GM20431 (cell line): ENCODE data around the gene PTH1R.

Experiments used
- in situ Hi-C: fragments of 300-500 bp; cut with MseI, MboI; formaldehyde crosslinking; loops from one replicate; pipeline ENCODE4 v1.15.0; 2020; ENCODE audit warnings: low sequenced_read_pairs; ENCODE audit not compliant: unreplicated experiment

Gene PTH1R

DNA sequence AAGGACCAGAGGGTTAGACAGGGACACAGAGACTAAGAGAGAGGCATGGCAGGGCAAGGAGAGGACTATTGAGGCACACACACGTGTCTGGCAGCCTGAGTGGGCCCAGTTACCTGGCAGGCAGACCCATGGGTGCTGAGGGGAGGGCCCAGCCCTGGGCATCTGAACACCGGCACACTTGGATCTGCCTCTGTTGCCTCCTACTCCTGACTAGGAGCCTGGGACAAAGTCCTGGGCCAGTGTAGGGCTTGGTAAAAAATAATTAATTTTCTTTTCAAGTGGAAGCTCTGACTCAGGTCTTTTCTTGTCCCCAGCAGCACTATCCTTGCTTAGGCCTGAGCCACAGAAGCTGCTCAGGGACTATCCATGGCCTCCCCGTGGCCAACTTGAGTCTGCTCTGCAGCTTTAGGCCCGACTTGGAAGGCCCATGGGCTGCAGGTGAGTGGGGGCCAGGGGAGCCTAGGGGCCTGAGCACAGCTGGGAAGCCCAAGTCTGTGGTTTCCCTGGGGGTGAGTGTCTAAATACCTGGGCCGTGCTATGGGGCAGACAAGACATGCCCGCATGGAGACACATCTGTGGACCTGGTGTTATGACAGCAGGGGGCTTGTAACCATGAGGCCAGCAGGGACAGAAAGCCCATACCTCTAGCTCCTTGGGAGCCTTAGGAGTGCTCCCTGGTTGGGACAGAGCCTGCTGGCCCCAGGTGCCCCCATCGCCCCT is at the start of gene PTH1R:
TSS of gene PTH1R (plus strand) at position 316 of the 720 bp plus-strand sequence. CDS start 5,839 bp downstream, outside the sequence.
- in situ Hi-C loops: no loop called here

DNA sequence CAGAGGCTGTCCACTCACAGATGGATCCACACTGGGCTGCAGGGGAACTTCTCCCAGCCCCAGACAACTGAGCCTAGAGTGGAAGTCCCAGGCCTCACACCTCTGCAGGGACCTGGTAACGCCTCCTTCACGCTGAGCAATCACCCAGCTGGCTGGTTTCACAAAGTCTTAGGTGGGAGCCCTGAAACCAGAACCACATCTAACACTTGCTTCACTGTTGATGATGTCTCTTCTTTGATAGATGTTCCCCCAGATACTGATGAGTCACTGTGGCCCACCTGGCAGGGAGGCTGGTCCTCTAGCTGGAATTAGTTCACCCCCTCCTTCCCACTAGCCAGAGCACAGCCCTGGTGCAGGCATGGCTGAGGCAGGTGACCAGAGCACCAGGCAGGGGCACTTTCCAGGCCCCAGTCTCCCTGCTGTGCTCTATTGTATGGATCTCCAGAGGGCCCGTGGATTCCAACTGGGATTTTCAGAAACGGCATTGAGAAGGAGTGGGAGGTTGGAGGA is 47.8 kb upstream of the PTH1R start:
- in situ Hi-C loops: no loop called here

DNA sequence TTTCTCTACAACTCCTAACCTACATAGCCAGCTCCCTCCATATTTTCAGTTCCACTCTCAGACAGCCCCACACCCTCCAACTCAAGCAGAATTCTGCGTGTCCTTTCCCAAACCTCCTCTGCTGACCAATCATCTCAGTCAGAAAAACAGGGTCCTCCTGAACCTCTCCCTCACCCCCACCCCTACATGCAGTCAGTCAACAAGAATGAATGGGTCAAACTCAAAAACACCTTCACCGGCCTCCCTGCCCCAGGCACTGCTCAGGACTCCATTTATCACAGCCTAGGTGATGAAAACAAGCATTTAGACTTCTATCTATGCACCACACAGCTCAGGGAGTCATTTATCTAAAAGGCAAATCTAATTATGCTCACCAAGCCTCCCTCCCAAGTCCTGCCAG is 46.7 kb upstream of the PTH1R start:
- in situ Hi-C loops: no loop called here

DNA sequence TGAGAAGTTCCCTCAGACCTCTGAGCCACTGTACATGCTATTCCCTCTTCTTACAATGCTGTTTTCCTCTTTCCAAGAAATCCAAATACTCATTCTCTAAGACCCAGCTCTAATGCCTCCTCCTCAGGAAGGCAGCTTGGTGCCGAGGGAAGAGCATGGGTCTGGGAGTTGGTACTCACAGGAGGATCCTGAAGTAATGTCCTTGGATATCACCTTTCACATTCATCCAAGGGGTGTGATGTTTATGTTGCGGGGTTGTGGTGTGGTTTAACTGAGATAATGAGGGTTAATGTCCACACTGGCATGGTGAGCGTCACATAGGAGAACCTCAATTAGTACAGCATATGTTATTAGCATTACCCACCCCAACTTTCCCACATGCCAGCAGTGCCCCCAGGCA is 46.2 kb upstream of the PTH1R start:
- in situ Hi-C loops: no loop called here

DNA sequence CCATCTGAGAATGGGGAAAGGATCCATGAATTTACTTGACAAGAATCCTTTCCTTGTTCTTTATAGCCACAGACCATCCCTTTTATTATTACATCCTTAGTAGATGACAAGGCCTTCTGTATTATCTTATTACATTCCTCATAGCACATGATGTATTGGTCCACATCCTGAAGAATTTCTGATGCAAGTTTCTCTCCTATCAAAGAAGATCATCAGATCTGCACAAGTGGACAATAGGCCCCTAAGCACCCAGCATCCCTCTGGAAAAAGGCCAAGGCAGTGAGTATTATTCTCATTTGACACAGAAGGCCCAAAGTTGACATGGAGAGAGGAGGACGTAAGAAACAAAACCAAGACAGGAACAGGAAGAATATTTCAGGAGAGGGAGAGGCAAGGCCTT is 45.7 kb upstream of the PTH1R start:
- in situ Hi-C loops: no loop called here

DNA sequence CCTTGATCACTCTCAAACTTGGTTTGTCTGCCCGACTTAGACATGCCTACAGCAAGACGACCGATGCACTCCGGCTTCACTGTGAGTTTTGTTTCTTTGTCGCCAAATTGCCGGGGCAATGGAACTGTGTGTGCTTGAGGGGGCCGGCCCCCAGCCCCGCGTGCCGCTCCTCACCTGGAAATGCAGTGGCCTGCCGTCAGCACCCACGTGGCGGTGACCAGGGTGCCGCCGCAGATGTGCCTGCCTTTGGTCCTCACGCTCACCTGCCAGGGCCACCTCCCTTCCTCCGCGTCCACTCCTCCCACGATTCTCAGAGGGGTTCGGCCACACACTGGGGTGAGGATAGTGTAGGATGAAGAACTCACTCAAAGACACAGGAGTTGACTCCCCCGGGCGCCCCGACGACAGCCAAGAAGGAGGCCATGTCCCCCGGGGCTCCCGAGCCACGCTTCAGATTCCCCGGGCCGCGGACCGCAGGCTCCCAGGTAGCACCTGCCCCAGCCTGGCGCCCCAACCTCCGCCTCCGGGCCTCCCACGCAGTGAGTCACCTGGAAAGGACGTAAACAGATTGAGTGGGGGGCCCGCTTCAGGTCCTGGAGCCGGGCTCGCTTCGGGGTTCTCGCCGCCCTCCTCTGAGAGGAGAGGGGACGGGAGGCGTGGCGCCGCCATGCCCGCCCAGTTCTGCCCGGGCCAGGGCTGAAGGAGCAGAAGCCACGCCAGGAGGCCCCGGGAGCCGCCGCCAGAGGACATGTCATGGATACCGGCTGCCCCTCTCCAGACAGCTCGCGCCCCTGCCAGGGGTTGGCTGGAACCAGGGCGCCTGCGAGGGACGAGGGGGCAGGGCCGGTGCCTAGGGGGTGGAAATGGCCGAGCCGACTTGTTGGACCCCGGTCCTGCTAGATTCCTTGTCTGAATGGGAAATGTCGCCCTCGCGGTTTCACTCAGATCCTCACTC is 43.9 kb upstream of the PTH1R start:
- in situ Hi-C loops: no loop called here

DNA sequence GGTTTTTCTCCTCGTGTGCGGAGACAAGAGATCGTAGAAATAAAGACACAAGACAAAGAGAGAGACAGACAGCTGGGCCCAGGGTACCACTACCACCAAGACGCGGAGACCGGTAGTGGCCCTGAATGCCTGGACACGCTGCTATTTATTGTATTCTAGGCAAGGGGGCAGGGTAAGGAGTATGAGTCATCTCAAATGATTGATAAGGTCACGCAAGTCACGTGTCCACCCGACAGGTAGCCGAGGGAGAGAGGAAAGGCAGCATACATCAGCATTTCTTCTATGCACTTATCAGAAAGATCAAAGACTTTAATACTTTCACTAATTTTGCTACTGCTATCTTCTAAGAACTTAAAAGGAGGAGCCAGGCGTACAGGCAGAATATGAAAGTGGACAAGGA is 42.5 kb upstream of the PTH1R start:
- in situ Hi-C loops: no loop called here

DNA sequence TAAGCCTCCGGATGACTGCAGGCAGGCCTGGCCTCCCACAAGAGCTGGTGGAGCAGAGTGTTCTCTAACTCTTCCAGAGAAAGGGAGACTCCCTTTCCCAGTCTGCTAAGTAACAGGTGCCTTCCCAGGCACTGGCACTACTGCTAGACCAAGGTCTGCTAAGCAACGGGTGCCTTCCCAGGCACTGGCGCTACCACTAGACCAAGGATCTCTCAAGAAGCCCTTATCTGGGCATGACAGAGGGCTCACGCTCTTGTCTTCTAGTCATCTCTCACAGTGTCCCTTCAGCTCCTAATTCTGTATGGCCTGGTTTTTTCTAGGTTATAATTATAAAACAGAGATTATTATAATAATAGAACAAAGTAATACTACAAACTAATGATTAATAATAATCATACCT is 42.0 kb upstream of the PTH1R start:
- in situ Hi-C loops: no loop called here

DNA sequence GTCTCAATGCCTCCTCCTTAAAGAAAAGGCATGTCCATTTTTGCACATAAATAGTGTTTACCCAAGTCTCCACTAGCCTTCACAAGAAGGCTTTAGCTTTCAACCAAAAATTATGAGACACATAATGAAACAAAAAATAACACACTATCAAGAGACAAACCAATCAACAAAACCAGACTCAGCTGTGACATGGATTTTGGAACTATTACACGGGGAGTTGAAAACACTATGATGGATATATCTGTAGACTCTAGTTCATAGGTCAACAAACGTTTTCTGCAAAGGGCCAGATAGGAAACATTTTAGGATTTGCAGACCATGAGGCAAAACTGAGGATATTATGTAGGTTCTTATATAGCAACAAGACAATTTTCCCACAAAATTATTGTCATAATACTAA is 39.2 kb upstream of the PTH1R start:
- in situ Hi-C loops: no loop called here

DNA sequence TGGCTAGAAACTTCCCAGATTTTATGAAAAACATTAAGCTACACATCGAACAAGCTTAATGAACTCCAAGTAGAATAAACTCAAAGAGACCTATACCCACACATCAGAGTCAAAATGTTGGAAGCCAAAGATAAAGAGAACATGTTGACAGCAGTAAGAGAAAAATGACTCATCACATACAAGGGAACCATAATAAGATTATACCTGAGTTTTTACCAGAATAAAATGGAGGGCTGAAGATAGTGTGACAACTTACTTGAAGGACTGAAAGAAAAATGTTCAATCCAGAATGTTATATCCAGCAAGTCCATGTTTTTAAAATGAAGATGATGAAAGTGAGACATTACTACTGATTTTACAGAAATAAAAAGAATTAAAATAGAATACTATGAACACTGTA is 37.0 kb upstream of the PTH1R start:
- in situ Hi-C loops: no loop called here

DNA sequence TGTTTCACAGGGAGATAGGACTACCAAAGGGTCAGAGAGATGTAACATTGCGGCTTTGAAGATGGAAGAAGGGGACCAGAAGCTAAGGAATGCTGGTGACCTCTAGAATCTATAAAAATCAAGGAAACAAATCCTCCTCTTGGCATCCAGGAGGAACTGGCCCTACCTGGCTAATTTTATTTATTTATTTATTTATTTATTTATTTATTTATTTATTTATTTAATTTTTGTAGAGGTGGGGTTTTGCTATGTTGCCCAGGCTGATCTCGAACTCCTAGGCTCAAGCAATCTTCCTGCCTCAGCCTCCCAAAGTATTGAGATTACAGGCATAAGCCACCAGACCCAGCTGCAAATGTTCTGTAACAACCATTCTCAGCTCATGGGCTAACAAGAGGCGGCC is 34.0 kb upstream of the PTH1R start:
- in situ Hi-C loops: no loop called here

DNA sequence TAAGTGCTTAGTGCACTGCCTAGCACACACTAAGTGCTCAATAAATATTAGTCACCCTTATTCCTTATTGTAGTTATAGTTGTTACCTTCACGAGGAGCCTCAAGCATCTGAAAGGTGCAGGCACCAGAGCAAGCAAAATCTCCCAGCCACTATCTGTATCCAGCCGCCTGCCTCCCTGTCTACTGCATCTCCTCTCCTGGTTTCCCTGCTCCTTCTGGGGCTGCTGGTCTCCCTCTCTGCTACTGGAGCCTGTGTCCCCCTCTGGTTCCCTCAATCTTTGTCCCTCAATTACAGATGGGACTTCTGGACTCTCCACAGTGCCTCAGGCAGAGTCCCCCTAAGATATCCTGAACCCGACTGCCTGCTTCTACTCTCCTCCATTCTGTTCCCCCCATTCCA is 33.1 kb upstream of the PTH1R start:
- in situ Hi-C loops: no loop called here

DNA sequence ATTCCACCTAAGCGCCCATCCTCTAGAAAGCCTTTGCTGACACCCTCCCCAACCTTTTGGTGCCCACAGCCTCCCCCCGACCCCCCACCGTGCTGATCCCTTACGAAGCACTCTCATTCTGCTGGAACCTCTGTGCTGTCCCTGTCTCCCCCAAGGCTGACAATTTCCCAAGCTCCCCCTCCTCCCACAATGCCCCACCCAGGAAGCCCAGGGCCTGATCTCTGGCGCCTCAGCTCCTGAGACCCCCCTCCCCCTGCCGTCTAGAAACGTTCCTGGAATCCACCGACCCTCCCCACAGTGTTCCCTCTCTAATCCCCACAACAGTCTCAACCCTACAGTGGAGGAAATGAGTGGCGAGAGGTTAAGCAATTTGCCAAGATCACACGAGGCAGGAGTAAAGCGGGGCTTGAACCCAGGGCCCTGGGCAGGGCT is 32.6 kb upstream of the PTH1R start:
- in situ Hi-C loops: no loop called here

DNA sequence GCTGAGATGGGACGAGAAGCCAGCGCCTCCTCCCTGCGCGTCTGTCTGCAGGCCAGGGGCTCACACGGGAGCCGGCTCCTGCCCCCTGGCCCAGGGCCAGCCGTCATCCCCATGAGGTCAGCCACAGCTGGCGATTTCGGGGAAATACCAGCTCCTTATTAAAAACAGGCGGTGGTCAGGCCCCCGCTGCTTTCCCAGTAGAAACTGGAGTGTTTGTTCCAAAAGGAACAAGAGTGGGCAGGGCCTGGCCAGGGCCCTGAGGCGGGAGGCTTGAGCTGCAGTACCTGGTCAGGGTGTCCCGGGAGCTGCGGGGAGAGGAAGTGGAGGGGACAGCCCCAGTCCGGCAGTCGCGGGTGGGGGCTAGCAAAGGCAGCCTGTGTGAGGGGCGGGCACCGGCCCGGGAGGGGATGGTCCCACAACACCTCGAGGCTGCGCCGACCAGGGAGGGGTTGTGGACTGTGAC is 32.1 kb upstream of the PTH1R start:
- in situ Hi-C loops: no loop called here

DNA sequence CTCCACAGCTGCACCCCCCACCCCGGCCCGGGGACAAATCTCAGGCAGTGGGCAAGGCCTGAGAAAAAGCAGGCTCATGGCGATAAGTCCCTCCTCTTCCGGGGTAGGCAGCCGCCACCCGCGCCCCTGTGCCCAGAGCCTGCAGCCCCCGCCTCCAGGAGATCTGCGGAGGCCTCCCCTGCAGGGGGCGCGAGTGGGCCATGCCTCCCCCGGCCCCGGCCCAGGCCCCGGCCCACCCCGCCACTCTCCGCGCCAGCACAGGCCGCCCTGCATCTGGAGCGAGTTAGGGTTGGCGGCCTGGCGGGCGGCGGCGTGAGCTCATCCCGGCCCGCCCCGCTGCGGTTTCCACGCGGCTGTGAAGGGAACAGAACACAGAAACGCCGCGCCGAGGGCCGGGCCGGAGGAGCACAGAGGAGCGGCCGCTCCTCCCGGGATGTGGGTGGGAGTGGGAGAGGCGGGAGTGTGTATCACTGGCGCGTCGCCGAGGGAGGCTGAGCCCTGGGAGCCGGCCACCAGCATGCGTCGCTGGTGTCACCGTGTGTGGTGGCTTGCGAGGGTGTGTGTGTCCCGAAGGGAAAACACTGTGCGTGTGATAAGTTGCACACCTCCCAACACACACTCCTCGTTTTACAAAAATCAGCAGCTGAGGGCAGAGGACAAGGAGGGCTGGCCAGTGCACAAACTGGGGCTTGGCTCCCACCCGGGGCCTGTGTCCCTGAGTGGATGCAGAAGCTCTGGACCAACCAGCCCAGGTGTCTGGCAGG is 31.5 kb upstream of the PTH1R start:
- in situ Hi-C loops: no loop called here

DNA sequence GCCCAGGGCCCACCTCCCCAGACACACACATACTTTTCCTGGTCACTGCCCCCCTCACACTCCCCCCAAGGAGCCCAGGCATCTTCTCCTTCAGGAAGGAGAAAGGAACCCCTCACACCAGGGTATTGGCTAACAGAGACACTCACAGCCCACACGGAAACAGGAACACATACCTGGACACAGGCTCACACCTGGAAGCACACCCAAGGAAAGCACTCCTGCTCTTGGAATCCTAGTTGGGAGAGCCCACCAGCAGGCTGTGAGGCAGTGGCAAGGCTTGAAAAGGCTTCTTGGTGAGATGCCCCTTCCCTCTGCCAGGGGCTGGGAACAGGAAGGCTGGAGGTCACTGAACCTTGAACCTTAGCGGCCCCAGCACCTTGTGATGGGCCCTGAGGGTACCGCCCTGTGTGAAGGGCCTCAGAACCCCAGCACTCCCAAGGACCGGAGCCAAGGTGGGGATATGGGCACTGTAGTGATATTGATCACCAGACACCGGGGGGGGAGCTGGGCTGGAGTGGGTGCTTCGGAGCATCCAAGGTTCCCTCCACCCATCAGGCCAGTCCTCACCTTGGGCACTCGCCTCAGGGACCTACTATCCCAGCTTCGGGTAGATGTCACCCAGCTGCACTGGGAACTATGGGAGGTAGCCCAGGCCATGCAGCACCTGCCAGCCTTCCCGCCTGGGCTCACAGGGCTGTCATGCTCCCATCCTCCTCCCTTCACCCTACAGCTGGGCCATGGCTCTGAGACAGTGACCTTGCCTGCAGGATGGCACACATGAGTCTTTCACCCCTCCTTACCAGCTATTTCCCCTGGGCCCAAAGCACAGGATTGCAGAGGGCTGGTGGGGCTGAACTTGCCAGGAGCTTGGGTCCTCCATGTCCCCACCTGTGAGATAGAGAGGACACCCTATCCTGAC is 30.6 kb upstream of the PTH1R start:
- in situ Hi-C loops: no loop called here

DNA sequence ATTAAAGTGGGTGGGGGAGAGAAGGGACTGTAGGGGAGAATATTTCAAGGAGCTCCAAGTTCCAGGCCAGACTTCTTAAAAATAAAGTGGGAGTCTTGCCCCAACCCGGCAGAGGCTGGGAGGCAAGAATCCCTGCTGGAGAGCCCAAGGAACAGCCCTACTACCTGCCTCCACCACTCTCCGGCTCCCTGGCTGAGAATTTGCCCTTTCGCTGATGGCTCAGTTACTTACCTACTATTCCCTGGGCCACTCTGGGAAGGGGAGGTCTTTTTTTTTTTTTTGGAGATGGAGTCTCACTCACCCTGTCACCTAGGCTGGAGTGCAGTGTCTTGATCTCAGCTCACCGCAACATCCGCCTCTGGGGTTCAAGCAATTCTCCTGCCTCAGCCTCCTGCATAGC is 29.8 kb upstream of the PTH1R start:
- in situ Hi-C loops: no loop called here

DNA sequence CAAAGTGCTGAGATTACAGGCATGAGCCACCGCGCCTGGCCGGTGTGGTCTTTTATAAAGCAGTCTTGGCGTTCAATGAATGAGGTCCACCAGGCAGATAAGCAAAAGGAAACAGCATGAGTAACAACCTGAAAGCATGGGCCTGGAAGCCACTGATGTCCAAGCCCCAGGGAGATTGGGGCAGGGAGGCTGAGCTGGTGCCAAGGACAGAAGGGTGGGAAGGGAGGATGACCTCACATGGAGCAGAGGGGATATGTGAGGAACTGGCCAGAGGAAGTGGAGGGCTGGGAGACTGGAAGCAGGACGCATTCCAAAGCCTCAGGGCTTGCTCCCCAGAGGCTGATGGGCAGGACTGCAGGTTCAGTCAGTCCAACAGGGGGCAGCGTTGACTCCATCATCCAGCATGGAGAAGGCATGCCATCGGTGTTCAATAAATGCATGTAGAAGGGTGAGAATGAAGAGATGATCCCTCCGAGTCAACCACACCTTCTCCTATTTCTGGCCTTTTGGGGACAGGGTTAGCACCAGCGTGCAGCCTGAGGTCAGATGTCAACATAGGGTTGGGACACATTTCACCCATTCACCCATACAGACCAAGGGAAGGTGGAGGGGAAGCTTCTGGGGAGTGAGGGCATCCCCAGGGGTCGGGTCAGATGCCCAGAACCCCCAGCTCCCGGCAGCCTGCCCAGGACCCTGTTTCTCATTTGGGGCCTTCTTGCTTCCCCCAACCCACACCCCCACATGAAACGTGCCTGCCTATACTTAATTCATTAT is 29.1 kb upstream of the PTH1R start:
- in situ Hi-C loops: no loop called here
